IMR-90 (cell line): ENCODE data around the gene NUP43. TPM values are rescaled to one million over a fixed set of nuclear protein-coding genes. Genes with fewer than 3 reads are reported as not detected.

Experiments used
- ATAC-seq: fragments of 200-7000 bp; cut with Tn5 transposase; 2 replicates; pipeline ENCODE4 v1.9.1; 2020; ENCODE audit warnings: low read depth, mild to moderate bottlenecking, moderate library complexity
- BruUV-seq: library from RNA; stranded (reverse); fragments of 400-500 nt; replicated peaks from 2 replicates; lab custom pipeline; 2021; lab: Mats Ljungman, UMichigan
- CTCF ChIA-PET: fragments of 300-600 bp; formaldehyde crosslinking; extraction: SDS; loops from one replicate; lab custom pipeline; 2021; ENCODE audit warnings: antibody characterized with exemption; lab: Yijun Ruan, JAX
- POLR2A ChIA-PET: fragments of 300-600 bp; sonication (Branson Sonifier 250); formaldehyde crosslinking; loops from one replicate; lab custom pipeline; 2022; ENCODE audit warnings: antibody characterized with exemption; ENCODE audit not compliant: unreplicated experiment; lab: Charles Lee
- DNase-seq: peaks from one replicate; pipeline ENCODE4 v3.0.0; 2013
- H2AFZ ChIP-seq: replicated peaks from 2 replicates; pipeline ENCODE3; 2013; ENCODE audit warnings: low read length, mild to moderate bottlenecking; ENCODE audit not compliant: poor library complexity
- H2AK5ac ChIP-seq: 2 replicates; pipeline ENCODE4 v1.6.1; 2013; ENCODE audit warnings: low read depth, low read length, inconsistent platforms
- H2AK9ac ChIP-seq: replicated peaks from 2 replicates; pipeline ENCODE3; 2013; ENCODE audit warnings: mild to moderate bottlenecking, low read depth, low read length, moderate library complexity; ENCODE audit not compliant: poor library complexity
- H2BK120ac ChIP-seq: 2 replicates; pipeline ENCODE4 v1.6.1; 2013; ENCODE audit warnings: low read depth, low read length, inconsistent platforms
- H2BK15ac ChIP-seq: 3 replicates; pipeline ENCODE4 v1.6.1; 2013; ENCODE audit warnings: low read depth, low read length, inconsistent platforms
- H2BK20ac ChIP-seq: 2 replicates; pipeline ENCODE4 v1.6.1; 2013; ENCODE audit warnings: low read depth, mild to moderate bottlenecking, inconsistent platforms, low read length, moderate library complexity
- H2BK5ac ChIP-seq: 2 replicates; pipeline ENCODE4 v1.6.1; 2013; ENCODE audit warnings: mild to moderate bottlenecking, low read depth, low read length, inconsistent platforms; ENCODE audit not compliant: poor library complexity, severe bottlenecking
- H3K14ac ChIP-seq: replicated peaks from 2 replicates; pipeline ENCODE4 v1.6.1; 2013; ENCODE audit warnings: low read depth, low read length, inconsistent platforms
- H3K18ac ChIP-seq: 2 replicates; pipeline ENCODE4 v1.6.1; 2013; ENCODE audit warnings: low read depth, low read length, control low read depth
- H3K23ac ChIP-seq: 2 replicates; pipeline ENCODE4 v1.6.1; 2013; ENCODE audit warnings: low read depth, low read length, inconsistent platforms
- H3K27ac ChIP-seq: 2 replicates; pipeline ENCODE4 v1.5.1; 2013; ENCODE audit warnings: mild to moderate bottlenecking, control low read depth, low read length; ENCODE audit not compliant: insufficient read depth
- H3K27me3 ChIP-seq: 2 replicates; pipeline ENCODE4 v1.6.1; 2013; ENCODE audit warnings: low read length; ENCODE audit not compliant: control insufficient read depth, insufficient read depth
- H3K36me3 ChIP-seq: 2 replicates; pipeline ENCODE4 v1.6.1; 2013; ENCODE audit warnings: low read length, mixed read lengths; ENCODE audit not compliant: control insufficient read depth, insufficient read depth
- H3K4ac ChIP-seq: 2 replicates; pipeline ENCODE4 v1.6.1; 2013; ENCODE audit warnings: low read depth, low read length, inconsistent platforms
- H3K4me1 ChIP-seq: 2 replicates; pipeline ENCODE4 v1.6.1; 2013; ENCODE audit warnings: low read length, mixed read lengths; ENCODE audit not compliant: control insufficient read depth, insufficient read depth
- H3K4me2 ChIP-seq: 2 replicates; pipeline ENCODE4 v1.6.1; 2013; ENCODE audit warnings: low read depth, mild to moderate bottlenecking, control low read depth, low read length, moderate library complexity
- H3K4me3 ChIP-seq: 2 replicates; pipeline ENCODE4 v1.5.1; 2013; ENCODE audit warnings: low read depth, mild to moderate bottlenecking, control low read depth, low read length, moderate library complexity; ENCODE audit not compliant: insufficient read depth
- H3K56ac ChIP-seq: 2 replicates; pipeline ENCODE4 v1.6.1; 2013; ENCODE audit warnings: low read length, inconsistent platforms; ENCODE audit not compliant: insufficient read depth; ENCODE audit errors: extremely low read depth
- H3K79me1 ChIP-seq, 2 experiments: 2 replicates each; pipeline ENCODE4 v1.6.1; 2013; ENCODE audit warnings: low read length in 2 of 2, inconsistent platforms in 1 of 2, low read depth in 1 of 2
- H3K9ac ChIP-seq: 2 replicates; pipeline ENCODE4 v1.6.1; 2013; ENCODE audit warnings: low read depth, low read length, control low read depth
- H3K9me1 ChIP-seq: 2 replicates; pipeline ENCODE4 v1.6.1; 2013; ENCODE audit warnings: low read length, inconsistent platforms; ENCODE audit not compliant: insufficient read depth
- H3K9me3 ChIP-seq: 2 replicates; pipeline ENCODE4 v1.6.1; 2013; ENCODE audit warnings: low read length; ENCODE audit not compliant: control insufficient read depth, insufficient read depth
- H4K20me1 ChIP-seq: 2 replicates; pipeline ENCODE4 v1.6.1; 2013; ENCODE audit warnings: low read length, inconsistent platforms; ENCODE audit not compliant: insufficient read depth
- H4K5ac ChIP-seq: 2 replicates; pipeline ENCODE4 v1.6.1; 2013; ENCODE audit warnings: mild to moderate bottlenecking, low read depth, low read length, control low read depth
- H4K8ac ChIP-seq, 2 experiments: 2 replicates each; pipeline ENCODE4 v1.6.1; 2013; ENCODE audit warnings: low read depth in 2 of 2, low read length in 2 of 2, control low read depth in 1 of 2, inconsistent platforms in 1 of 2
- H4K91ac ChIP-seq: 2 replicates; pipeline ENCODE4 v1.6.1; 2013; ENCODE audit warnings: low read depth, low read length, inconsistent platforms; ENCODE audit not compliant: insufficient read depth
- BHLHE40 ChIP-seq: fragments of 150-350 bp; IDR thresholded peaks from 2 replicates; pipeline ENCODE4 v1.6.1; 2016; ENCODE audit warnings: mild to moderate bottlenecking, low read depth, low read length
- CEBPB ChIP-seq: IDR thresholded peaks from 2 replicates; pipeline ENCODE4 v1.6.1; 2012; ENCODE audit warnings: low read depth, low read length, improper control_type of control experiment
- FOS ChIP-seq: fragments of 150-350 bp; IDR thresholded peaks from 2 replicates; pipeline ENCODE4 v1.6.1; 2016; ENCODE audit warnings: low read depth, low read length
- MAFK ChIP-seq: IDR thresholded peaks from 2 replicates; pipeline ENCODE4 v1.6.1; 2012; ENCODE audit warnings: low read depth, low read length, improper control_type of control experiment
- MAZ ChIP-seq: IDR thresholded peaks from 2 replicates; pipeline ENCODE4 v1.6.1; 2012; ENCODE audit warnings: low read depth, mild to moderate bottlenecking, low read length, improper control_type of control experiment, moderate library complexity, borderline replicate concordance
- MXI1 ChIP-seq: IDR thresholded peaks from 2 replicates; pipeline ENCODE4 v1.6.1; 2012; ENCODE audit warnings: low read depth, mild to moderate bottlenecking, low read length, moderate library complexity, borderline replicate concordance
- POLR2A ChIP-seq: IDR thresholded peaks from 2 replicates; pipeline ENCODE4 v1.6.1; 2012; ENCODE audit warnings: mild to moderate bottlenecking, low read depth, low read length
- RAD21 ChIP-seq: IDR thresholded peaks from 2 replicates; pipeline ENCODE4 v1.6.1; 2012; ENCODE audit warnings: low read length, improper control_type of control experiment
- RCOR1 ChIP-seq: IDR thresholded peaks from 2 replicates; pipeline ENCODE4 v1.6.1; 2012; ENCODE audit warnings: mild to moderate bottlenecking, low read length, improper control_type of control experiment; ENCODE audit not compliant: insufficient replicate concordance
- SMC3 ChIP-seq: fragments of 150-350 bp; IDR thresholded peaks from 2 replicates; pipeline ENCODE4 v1.6.1; 2016; ENCODE audit warnings: low read depth, mild to moderate bottlenecking, antibody characterized with exemption, low read length, moderate library complexity
- WGBS, 2 experiments: methylation state at CpG; one replicate each; pipeline versions ENCODE4 v1.1.5 to v1.1.7; 2013; ENCODE audit warnings: missing lambda C conversion rate in 2 of 2; ENCODE audit not compliant: insufficient read length in 1 of 2; ENCODE audit errors: extremely low coverage in 2 of 2; 5-methylcytosine and 5-hydroxymethylcytosine counted together
- dilution Hi-C: fragments of 300-500 bp; cut with HindIII; formaldehyde crosslinking; loops from one replicate; pipeline ENCODE4 v1.14.3; 2018; ENCODE audit warnings: low sequenced_read_pairs; ENCODE audit not compliant: unreplicated experiment
- in situ Hi-C: fragments of 300-500 bp; cut with MboI; formaldehyde crosslinking; loops from 3 replicates; pipeline ENCODE4 v1.14.3; 2019; ENCODE audit warnings: low sequenced_read_pairs, inconsistent platforms, mixed read lengths
- intact Hi-C: fragments of 100-400 bp; cut with micrococcal nuclease; formaldehyde crosslinking; loops from 2 replicates; pipeline ENCODE4 v1.10.0; 2022
- polyA plus RNA-seq, 3 experiments: library from polyadenylated mRNA; depleted of rRNA; stranded (reverse); fragments of >200 nt; gene quantifications; 2 replicates each; pipeline ENCODE4 v1.2.3, GENCODE V29; 2012; ENCODE audit warnings: low replicate concordance in 1 of 3
- total RNA-seq: library from RNA; depleted of rRNA; stranded (reverse); fragments of >200 nt; gene quantifications from 2 replicates; pipeline ENCODE4 v1.2.3, GENCODE V29; 2012
- TF ChIP-seq, protein P1 (sequence below): conservative IDR thresholded peaks from 2 replicates; pipeline ENCODE4 v1.5.1; 2012; ENCODE audit warnings: mild to moderate bottlenecking, low read depth, low read length, improper control_type of control experiment

NUP43 gene
- total and polyA plus RNA-seq, 2 of the 4 experiments (the other 2 are of a cell fraction): 14.2 to 40.5 TPM

DNA sequence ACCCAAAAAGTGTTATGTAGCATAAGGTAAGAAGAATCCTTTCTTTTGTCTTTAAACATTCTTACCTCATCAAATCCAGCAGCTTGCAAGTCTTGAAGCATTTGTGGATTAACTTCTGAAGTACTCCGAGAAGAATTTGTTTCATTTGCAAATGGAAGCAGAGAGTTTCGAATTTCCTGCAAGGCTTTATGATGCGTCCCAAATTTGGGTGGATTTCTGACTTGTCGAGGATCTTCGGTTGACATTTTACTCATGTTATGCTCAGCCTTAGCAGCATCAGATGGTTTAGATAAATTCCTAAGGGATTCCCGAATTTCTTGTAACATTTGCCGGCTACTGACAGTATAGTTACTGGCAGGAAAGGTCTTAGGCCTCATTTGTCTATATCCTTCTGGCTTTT, 44.6 kb downstream of the NUP43 start:
- ChIA-PET POLR2A (interaction anchor here (0.6 kb wide), 1 partner anchor 14 kb away, joined by 4 read pairs; no protein-coding TSS in a partner anchor), CTCF (no interaction called here)
- no peak overlapping the region for H2AFZ ChIP-seq
- H3K56ac ChIP-seq: no peak overlapping the region
- no peak overlapping the region for H2BK120ac ChIP-seq
- no TSS peak for BruUV-seq
- intact Hi-C loops: no loop called here
- H3K79me1 ChIP-seq: peaks cover 22 to 61% of the 10 kb centered on the region in 2 experiments
- no peak overlapping the region for H3K9ac ChIP-seq
- peak; percentile 52 for DNase-seq
- H2BK15ac ChIP-seq: no peak overlapping the region
- no peak overlapping the region for H4K8ac ChIP-seq
- peaks cover 55% of the 10 kb centered on the region for H4K20me1 ChIP-seq
- no peak overlapping the region for H4K5ac ChIP-seq
- no peak overlapping the region for H3K4ac ChIP-seq
- H3K4me2 ChIP-seq: peak overlapping the region; percentile 62
- dilution Hi-C loops: no loop called here
- in situ Hi-C loops: no loop called here
- 80% methylated on average over 1 of the region's 7 CpGs; no CpG with 5 or more reads in 1 of the 2 experiments for WGBS, 2 experiments
- H3K27ac ChIP-seq: no peak overlapping the region
- H4K91ac ChIP-seq: no peak overlapping the region
- H3K14ac ChIP-seq: no peak overlapping the region
- no peak overlapping the region for H3K4me3 ChIP-seq
- peaks cover 3% of the 10 kb centered on the region; the same call in 1 of the 2 replicates for H3K4me1 ChIP-seq
- no peak overlapping the region for H3K18ac ChIP-seq
- TF ChIP-seq RCOR1 (no peak), BHLHE40 (no peak), RAD21 (no peak), POLR2A (no peak), CEBPB (no peak), SMC3 (no peak), FOS (no peak), MAZ (no peak), MXI1 (no peak), MAFK (no peak)
- TF ChIP-seq, protein P1, sequence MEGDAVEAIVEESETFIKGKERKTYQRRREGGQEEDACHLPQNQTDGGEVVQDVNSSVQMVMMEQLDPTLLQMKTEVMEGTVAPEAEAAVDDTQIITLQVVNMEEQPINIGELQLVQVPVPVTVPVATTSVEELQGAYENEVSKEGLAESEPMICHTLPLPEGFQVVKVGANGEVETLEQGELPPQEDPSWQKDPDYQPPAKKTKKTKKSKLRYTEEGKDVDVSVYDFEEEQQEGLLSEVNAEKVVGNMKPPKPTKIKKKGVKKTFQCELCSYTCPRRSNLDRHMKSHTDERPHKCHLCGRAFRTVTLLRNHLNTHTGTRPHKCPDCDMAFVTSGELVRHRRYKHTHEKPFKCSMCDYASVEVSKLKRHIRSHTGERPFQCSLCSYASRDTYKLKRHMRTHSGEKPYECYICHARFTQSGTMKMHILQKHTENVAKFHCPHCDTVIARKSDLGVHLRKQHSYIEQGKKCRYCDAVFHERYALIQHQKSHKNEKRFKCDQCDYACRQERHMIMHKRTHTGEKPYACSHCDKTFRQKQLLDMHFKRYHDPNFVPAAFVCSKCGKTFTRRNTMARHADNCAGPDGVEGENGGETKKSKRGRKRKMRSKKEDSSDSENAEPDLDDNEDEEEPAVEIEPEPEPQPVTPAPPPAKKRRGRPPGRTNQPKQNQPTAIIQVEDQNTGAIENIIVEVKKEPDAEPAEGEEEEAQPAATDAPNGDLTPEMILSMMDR: no peak
- no peak overlapping the region for H2BK20ac ChIP-seq
- no peaks in the 10 kb centered on the region for H3K9me3 ChIP-seq
- ATAC-seq: peak; percentile 60
- no peak overlapping the region for H3K23ac ChIP-seq
- no peak overlapping the region for H2AK9ac ChIP-seq
- peaks cover 8% of the 10 kb centered on the region for H3K36me3 ChIP-seq
- H3K27me3 ChIP-seq: no peaks in the 10 kb centered on the region
- no peak overlapping the region for H2BK5ac ChIP-seq
- peaks cover 9% of the 10 kb centered on the region; the same call in 1 of the 2 replicates for H3K9me1 ChIP-seq
- no peak overlapping the region for H2AK5ac ChIP-seq
